DOHH2 (cell line): ENCODE data around the gene SLC39A11.

Experiments
- CTCF ChIP-seq: fragments of 200-600 bp; sonication (generic); IDR thresholded peaks from one replicate; pipeline ENCODE4 v1.5.1; 2014; ENCODE audit warnings: antibody characterized with exemption, mild to moderate bottlenecking, low read depth, low read length; ENCODE audit not compliant: poor library complexity, severe bottlenecking
- EZH2phosphoT487 ChIP-seq: fragments of 200-600 bp; sonication (generic); IDR thresholded peaks from 2 replicates; pipeline ENCODE4 v1.6.1; 2017; ENCODE audit warnings: borderline replicate concordance, mild to moderate bottlenecking, antibody characterized with exemption, low read length, moderate library complexity, mixed read lengths

- TF ChIP-seq CTCF (no peak), EZH2phosphoT487 (no peak)
These were observed 12.0 kb upstream of the SLC39A11 start for GRCh38 chr17:73104450-73104849.
